T1000 (cell line): ENCODE results near the gene AQR.
"Not testable (repeated sequence)": the region's sequence is repeated elsewhere in the genome, so short reads cannot be mapped to it uniquely, and the experiment has no call there.

ENCODE experiments used
- DNase-seq: peaks from one replicate; lab custom pipeline; 2025; ENCODE audit warnings: mixed read lengths; lab: John Stamatoyannopoulos, UW

The AQR gene

DNA sequence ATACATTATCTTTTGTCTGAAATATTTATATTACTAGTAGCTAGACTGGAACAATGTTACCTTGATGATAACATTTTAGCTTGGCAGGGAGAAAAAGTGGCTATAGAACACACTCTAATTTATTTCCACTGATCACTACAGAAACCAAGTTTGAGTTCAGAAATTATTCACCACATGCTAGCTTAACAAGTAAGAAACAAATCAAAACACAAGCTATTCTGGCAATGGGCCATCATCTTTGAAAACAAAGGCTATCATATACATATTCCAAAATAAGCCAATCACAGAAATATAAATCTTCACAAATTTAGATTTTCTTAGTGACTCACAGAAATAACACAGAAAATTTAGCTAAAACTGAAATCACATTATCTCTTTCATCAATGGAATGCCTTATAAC, 17.1 kb downstream of the AQR start:
- no peak for DNase-seq

DNA sequence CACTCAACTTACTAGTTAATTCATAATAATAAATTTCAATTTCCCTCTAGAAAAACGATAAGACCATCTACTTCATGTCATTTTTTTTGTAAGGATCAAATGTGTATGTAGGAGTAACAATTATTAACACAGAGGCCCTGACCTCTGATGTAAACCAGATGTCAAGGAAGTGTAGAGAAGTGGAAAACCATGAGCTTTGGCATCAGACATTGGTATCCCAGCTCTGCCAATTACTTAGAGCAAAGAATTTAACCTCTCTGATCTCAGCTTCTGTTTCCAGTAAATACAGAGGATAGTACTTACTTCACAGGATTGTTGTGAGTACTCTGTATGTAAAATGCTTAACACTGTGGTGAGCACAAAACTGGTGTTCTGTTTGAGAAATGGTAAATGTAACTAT, 17.5 kb downstream of the AQR start:
- no peak for DNase-seq

DNA sequence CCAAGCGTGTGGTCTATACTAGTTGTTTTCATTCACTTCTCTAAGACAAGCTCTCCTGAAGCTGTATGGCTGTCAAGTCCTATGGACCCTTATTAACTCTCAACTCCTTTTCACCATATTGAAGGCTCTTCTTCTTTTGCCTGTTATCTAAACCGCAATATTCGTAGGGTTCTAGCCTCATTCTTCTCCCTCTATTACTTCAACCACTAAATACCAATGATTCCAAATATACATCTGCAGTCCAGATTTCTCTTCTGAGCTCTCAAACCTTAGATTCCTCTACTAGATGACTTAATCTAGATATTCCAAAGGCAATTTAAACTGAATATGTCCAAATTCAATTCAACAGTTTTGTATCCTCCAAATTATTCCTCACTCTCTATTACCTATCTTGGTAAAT, 24.6 kb downstream of the AQR start:
- DNase-seq: no peak

DNA sequence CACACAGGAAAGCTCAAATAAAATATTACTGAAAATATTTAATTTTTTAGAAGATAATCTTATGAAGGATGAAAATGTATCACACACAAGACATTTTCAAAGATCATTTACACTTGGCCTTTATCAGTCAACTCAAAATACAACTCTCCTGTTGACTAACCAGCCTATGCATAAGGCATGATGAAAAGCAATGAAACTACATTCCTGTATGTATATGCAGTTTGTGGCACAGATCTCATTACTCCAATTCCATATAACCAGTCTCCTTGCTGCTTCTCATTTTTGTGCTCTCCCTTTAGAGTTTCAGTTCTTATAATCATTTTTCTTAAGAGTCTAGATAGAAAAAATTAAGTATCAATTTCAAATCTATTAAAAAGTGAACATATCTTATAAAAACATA, 25.8 kb downstream of the AQR start:
- no peak for DNase-seq

DNA sequence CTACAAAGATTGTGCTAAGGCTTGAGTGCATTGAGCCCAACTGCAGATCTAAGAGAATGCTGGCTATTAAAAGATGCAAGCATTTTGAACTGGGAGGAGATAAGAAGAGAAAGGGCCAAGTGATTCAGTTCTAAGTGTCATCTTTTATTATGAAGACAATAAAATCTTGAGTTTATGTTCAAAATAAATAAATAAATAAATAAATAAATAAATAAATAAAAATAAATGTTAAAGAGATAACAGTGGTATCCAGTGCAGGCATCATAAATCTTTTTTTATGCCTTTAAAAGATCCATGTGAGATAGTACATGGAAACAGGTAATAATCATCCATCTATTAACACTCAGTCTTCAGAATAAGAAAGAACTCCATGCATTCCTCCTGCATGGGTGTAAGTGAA, 26.3 kb downstream of the AQR start:
- not testable (repeated sequence) for DNase-seq

DNA sequence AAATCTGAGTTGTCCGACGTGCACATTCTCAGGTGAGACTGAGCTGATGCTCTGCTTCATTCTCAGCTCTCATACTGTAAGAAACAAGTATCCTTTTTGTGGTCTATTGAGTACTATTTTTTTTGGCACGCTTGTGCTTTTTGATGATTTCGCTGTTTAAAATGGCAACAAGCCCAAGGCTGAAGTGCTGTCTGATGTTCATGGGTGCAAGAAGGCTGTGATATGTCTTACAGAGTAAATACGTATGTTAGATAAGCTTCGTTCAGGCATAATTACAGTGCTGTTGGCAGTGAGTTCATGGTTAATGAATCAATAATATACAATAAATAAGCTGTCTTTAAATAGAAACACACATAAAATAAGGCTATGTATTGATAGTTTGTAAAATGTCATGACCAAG, 27.2 kb downstream of the AQR start:
- DNase-seq: no peak

DNA sequence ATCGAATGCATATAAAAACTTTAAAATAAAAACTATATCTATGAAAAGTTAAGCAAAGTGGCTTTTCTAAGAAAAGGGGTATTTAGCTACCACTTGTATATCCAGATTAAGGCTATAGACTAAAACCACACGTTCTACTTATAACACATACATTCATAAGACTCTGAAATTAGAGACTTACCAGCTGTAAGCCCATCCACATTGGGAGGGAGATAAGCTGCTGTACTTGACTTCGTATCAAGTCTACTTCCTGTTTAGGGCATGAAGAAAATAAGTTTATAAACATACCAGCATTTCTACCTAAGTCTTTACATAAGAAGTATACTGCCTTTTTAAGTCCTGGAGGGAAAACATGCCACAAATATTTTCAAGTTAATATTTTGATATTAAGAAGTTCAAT, 27.7 kb downstream of the AQR start:
- DNase-seq: no peak

DNA sequence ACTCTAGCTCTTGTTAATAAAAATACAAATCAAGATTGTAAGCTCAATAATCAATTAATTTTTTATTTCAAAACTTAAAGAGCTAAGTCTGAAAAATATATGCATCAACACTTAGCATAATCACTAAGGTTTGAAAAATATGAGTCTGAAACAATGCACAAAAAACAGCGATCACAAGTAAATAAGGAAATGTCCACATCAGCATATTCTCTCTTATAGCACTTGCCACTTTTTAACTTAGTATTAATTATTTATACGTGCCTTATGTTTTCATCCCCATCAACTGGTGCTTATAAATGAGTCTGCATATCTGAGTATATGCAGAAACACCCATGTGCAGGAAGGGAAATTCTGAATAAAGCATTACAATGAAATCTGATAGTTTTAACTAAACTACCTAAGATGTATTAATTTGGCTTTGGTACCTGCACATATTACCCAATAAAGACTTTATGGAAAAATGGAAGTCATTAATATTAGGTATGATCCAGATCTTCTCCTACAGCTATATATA, 28.3 kb downstream of the AQR start:
- DNase-seq: no peak

DNA sequence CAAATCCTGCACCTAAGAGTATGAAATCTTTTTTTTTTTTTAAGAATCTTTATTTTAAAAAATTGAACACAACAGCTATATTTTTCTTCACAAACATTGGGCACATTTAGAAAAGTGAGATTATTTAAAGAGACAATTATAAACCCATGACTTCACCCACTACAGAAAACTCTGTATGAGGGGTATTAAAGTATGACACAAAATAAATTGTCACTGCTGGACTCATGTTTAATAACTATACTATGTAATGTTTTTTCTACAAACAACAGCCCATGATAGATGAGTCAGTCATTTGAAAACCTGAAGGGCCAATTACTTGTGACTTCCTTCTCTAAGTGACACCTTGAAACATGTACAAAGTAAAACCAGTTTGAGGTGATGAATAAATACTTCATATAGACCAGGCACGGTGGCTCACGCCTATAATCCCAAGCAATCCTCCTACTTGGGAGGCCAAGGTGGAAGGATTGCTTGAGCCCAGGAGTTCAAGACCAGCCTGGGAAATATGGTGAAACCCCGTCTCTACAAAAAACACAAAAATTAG, 36.0 kb downstream of the AQR start:
- DNase-seq: no peak

DNA sequence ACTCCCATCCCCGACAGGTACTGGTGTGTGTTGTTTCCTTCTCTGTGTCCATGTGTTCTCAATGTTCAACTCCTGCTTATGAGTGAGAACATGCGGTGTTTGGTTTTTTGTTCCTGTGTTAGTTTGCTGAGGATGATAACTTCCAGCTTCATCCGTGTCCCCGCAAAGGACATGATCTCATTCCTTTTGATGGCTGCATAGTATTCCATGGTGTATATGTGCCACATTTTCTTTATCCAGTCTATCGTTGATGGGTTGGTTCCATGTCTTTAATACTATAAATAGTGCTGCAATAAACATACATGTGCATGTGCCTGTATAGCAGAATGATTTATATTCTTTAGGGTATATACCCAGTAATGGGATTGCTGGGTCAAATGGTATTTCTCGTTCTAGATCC, 41.2 kb downstream of the AQR start:
- not testable (repeated sequence) for DNase-seq

DNA sequence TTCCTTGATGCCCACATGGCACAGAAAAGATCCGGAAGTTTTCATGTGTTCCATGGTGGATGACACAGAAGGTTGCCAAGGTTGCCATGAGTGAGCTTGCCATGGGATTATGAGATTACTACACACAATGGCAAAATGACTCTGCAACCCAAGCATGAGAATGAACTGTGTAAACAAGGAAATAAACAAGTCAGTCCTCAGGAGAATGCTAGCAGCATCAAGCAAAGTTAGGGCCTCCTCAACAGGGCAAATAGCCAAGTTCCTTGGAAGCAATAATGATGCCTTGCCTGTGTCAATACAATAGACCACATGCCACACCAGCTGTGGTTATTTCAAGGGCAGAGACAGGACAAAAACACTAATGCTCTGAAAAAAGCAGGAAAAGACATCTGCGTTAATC, 41.8 kb downstream of the AQR start:
- no peak for DNase-seq

DNA sequence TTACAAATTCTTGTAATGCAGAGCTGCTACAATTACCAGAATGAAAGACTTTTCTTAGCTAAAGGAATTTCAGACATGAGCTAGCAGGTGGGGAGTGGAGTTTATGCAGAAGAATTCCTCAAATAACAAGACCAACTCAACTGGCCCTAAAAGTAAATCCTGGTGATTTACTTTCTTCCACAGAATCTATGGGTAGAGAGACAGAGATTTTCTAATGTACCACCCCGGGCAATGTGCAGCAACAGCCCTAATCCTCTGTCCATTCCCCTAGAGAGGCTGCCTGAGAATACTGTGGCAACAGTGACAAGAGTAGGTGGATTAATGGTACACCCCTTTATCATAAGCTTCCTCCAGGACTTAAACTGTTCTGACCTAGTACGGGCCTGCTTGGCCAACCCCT, 55.2 kb downstream of the AQR start:
- DNase-seq: no peak

DNA sequence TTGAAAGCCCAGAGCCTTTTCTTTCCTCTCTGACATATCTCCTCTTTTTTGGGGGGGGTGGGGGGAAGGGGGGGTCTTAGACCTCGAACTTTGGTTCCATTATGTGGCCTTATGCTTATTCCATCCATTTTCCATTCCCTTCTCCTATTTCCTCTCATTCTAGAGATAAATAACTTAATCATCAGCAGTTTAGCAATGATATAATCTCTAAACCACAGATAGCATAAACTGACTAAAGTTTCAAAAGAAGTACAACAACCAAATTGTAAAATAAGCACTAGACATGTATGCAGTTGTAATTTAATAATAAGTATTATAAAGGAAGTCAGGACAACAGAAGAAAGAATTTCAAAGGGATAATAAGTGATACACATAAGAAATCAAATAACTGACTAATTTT, 64.5 kb downstream of the AQR start:
- DNase-seq: no peak

DNA sequence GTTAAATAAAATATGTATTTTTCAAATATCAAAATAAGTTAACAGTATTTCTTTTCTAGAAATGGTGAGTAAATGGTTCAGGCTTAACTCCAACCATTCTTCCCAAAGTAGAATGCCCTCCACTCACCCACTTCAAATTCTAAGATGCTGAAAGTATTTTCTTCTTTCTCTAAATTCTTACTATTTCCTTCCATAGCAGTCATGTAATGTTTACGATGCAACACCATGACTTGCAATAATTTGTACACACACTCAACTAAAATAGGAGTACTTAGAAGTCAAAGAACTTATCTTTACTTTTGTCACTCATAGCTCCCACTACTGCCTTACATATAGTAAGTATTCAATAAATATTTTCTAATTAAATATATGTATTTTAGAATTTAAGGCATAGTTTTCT, 65.0 kb downstream of the AQR start:
- DNase-seq: no peak

DNA sequence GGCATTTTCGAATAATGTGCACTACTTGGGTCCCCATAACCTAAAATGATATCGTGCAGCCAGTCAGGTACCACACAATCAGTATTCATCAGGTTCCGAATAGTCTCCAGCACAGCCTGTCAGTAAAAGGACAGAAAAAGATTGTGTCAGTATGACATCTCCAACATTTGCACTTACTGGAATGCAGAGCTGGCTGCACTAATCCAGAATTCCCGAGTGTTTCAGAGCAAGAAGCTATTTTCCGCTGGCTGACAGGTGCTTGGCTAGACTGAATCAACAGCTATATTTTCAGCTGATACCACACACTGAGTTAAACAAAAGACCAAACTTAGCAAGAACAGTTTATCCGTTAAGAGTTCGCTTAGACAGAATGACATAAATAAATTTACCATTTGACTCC, 68.8 kb downstream of the AQR start:
- DNase-seq: no peak

DNA sequence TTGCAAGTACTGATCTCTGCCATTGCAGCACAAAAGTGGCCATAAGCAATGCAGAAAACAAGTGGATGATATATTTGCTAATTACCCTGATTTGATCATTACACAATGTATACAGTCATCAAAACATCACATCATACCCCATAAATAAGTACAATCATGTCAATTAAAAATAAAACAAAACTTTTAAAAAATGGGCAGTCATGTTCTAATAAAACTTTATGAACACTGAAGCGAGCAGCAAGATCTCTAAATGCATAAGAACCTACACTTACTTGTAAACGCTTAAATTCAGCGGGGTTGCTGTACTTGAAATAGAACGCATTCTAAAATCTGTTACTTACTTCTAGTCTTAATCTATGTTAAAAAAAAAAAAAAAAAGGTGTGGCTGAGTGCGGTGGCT, 73.4 kb downstream of the AQR start:
- DNase-seq: no peak

DNA sequence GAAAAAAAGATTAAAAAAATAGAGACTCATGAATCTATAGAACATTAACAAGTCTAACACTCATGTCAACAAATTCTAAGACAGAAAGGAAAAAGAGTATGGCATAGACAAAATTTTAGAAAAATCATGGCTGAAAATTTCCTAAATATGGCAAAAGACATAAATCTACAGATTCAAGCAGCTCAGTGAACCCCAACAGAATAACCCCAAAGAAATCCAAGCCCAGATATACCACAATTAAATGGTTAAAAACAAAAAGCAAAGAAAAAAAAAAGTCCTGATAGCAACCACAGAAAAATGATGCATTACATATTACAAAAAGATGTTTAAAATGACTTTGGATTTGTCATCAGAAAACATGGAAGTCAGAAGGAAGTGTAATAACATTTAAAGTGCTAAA, 75.6 kb downstream of the AQR start:
- DNase-seq: no peak

DNA sequence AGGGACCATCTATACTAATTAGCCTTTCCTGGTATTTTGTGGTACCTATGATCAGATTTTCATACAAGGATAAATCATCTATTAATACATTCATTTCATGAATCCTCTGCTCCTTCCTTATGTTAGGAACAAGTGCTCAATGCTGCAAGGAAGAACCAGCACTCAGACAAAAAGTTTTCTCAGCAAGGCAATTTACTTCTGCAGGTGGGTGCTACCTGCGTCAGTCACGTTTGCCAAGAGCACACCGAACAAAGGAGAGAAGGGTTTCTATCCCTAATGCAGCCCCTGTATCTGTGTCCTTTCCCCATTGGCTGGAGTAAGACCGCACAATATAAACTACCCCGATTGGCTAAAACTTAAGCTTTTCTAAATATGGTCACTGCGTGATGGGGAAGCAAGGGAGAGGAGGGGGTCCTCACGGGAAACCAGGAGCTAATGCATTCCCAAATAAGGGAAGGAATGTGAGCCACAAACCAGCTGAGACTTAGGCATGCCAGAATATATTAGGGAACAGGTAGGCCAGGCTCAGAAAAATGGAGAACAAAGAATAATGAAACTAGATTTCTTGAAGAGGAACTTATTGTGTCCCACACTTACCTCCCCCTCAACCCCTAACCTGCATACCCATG, 76.5 kb downstream of the AQR start:
- no peak for DNase-seq

DNA sequence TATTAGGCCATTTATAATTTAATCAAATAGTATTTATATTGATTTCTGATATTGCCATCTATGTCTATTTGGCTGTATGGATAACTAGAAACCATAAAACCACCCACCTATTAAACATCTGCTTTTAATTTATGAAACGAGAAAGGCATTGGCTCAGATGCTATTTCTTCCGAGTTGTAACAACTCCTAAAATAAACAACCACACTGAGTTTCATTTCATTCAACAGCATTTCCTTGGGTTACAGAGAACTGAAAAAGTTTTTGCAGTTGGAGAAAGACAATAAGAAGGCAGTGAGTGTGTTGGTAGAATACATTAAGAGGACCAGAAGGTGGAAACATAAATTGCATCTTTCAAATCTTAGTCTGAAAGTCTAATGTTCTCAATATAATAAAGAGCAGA, 79.1 kb downstream of the AQR start:
- no peak for DNase-seq

DNA sequence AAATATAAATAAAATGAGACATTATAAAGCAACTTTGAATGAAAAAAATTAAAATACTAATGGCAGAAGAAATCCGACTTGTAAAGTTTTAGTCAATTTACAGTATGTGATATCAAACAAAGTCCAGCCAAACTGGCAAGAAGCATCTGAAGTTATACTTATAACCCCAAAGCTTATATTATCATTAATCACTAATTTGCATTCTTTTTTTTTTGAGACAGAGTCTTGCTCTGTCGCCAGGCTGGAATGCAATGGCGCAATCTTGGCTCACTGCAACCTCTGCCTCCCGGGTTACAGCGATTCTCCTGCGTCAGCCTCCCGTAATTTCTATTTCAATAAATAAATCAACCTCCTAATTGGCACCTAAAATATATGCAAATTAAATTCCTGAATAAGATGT, 80.1 kb downstream of the AQR start:
- DNase-seq: peak; percentile 11

DNA sequence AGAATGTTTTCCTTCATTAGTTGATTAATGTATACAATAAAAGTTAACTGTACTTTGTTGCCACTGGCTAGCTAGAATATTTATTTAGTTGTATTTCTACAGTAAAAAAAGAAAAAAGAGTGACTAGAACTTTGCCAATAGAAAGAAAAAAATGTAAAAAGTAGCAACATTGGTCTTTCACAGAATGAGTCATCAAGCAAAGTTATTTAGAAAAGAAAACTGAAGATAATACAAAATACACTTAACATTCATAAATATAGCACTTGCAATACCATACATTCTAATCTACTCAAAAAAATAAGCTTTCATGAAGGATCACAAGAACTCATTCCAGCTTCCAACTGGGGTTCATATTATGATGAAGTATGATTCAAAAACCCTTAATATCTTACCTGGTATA, 83.4 kb downstream of the AQR start:
- no peak for DNase-seq

DNA sequence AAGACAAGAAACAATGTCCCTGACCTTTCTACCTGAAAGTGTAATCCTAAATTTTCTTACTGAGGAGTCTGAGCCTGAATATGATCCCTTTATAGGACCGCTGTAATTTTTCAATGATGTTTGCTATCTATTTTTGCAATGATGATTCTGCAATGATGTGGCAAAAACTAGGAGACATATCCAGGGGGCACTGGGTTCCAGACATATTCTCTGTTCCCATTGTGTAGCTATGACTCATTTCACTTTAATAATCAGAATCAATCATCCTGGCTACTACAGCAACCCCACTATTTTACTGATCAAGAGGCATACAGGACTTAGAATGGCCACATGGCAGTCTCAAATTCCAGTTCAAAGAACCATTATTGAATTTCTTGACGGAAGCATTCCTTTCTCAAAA, 85.9 kb downstream of the AQR start:
- no peak for DNase-seq

DNA sequence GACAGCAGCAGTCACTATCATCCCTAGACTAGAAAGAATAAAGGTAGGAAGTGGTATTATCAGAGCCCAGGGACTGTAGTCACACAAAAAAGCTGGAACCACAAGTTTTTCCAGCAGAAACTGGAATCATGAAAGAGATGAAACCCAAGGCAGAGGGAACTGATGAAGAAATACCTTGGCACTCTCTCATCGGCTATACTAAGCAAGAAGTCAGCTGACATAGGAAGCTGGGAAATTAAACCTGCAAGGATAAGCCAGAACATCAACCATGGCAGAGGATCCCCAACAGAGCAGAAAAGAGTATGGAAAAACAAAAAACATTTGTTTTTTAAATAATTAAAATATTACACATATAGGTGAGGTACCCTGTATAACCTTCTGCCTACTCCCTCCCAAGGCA, 86.5 kb downstream of the AQR start:
- DNase-seq: no peak

DNA sequence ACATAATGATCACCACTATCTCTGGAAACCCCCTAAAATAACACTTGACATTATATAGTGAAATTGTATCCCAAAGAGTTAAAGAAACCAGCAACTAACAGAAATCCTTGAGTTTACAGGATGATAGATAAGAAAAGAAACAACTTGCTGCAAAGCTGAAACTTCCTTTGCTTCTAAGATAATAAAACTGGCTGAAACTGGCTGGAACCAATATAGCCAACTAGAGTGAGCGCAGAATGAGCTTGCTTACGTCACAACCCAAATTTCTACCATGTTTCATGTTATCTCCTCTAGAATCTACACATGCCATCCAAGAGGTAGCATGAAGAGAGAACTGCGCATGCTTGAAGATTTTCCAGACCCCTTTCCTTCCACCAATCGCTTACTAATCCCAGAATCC, 90.4 kb downstream of the AQR start:
- DNase-seq: no peak
